ENCODE data around the gene MTCL1. TPM values are rescaled to one million over a fixed set of nuclear protein-coding genes. Genes with fewer than 3 reads are reported as not detected.
A peak's percentile ranks its signal among the peaks of the same experiment; 100 is the strongest.

MTCL1 gene
- total RNA-seq = 24.6 TPM

- DNase-seq = peak; percentile 58
These were observed at the start of gene MTCL1 for GRCh38 chr18:8705238-8705960. MTCL1 (plus strand) TSS chr18:8705556; CDS start chr18:8705661, 105 bp downstream.

GRCh38 chr18:8656232-8656631, 49.1 kb upstream of the MTCL1 start:
- no peak for DNase-seq

- no peak for DNase-seq
These were observed 48.1 kb upstream of the MTCL1 start for GRCh38 chr18:8657050-8657820.

GRCh38 chr18:8657873-8658470, 47.4 kb upstream of the MTCL1 start:
- no peak for DNase-seq

GRCh38 chr18:8658858-8659485, 46.4 kb upstream of the MTCL1 start:
- no peak for DNase-seq

GRCh38 chr18:8659609-8660242, 45.6 kb upstream of the MTCL1 start:
- no peak for DNase-seq

GRCh38 chr18:8660316-8660715, 45.0 kb upstream of the MTCL1 start:
- no peak for DNase-seq

- DNase-seq = no peak
These were observed 43.4 kb upstream of the MTCL1 start for GRCh38 chr18:8661754-8662559.

GRCh38 chr18:8662560-8663255, 42.6 kb upstream of the MTCL1 start:
- no peak for DNase-seq

GRCh38 chr18:8667846-8668245, 37.5 kb upstream of the MTCL1 start:
- DNase-seq = no peak

- DNase-seq = no peak
These were observed 37.0 kb upstream of the MTCL1 start for GRCh38 chr18:8668381-8668780.

GRCh38 chr18:8669571-8669970, 35.8 kb upstream of the MTCL1 start:
- no peak for DNase-seq

GRCh38 chr18:8673256-8674209, 31.8 kb upstream of the MTCL1 start:
- DNase-seq = no peak

GRCh38 chr18:8675057-8675456, 30.3 kb upstream of the MTCL1 start:
- no peak for DNase-seq

GRCh38 chr18:8681196-8681595, 24.2 kb upstream of the MTCL1 start:
- no peak for DNase-seq

GRCh38 chr18:8684577-8684976, 20.8 kb upstream of the MTCL1 start:
- no peak for DNase-seq

- no peak for DNase-seq
These were observed 20.0 kb upstream of the MTCL1 start for GRCh38 chr18:8685141-8685913.

GRCh38 chr18:8685914-8686216, 19.5 kb upstream of the MTCL1 start:
- no peak for DNase-seq

- DNase-seq = no peak
These were observed 18.7 kb upstream of the MTCL1 start for GRCh38 chr18:8686611-8687010.
